ENCODE data around the gene EPS15.
A peak's percentile ranks its signal among the peaks of the same experiment; 100 is the strongest.

The EPS15 gene

GRCh38 chr1:51305371-51305823 lies 213.7 kb downstream of the EPS15 start:
- ChIA-PET CTCF (interaction anchor here (0.7 to 1.2 kb wide), 3 partner anchors 8 to 117 kb away, joined by 3 to 5 read pairs (median 3); no protein-coding TSS in a partner anchor), POLR2A (interaction anchor here (1.1 to 1.3 kb wide), 2 partner anchors 12 to 69 kb away, joined by 3 to 4 read pairs; partner anchors contain the start of gene RNF11)
- no peaks in the 10 kb centered on the region for H3K4me1 ChIP-seq (ENCODE audit: control insufficient read depth, insufficient read depth, low read length)
- no peak overlapping the region for H3K4me3 ChIP-seq (ENCODE audit: low read depth, low read length)
- H3K36me3 ChIP-seq (ENCODE audit: control insufficient read depth in 2 of 2, insufficient read depth in 1 of 2, low read length in 2 of 2): peaks cover 0 to 39% of the 10 kb centered on the region in 2 experiments; a peak in 1 of 3 replicates
- TF ChIP-seq ZFP37 (tag by site-specific recombination; IDR thresholded peaks at IDR 0.05) (no peak), PRDM1 (tag by site-specific recombination; IDR thresholded peaks at IDR 0.05) (no peak), ZBTB6 (tag by site-specific recombination; IDR thresholded peaks at IDR 0.05) (peak; percentile 59; the same call in 1 of the 2 replicates), ZFP3 (tag by site-specific recombination; IDR thresholded peaks at IDR 0.05; ENCODE audit: low read depth) (peak; percentile 45; the same call in 1 of the 2 replicates)
- no peak overlapping the region for H3K27ac ChIP-seq (ENCODE audit: extremely low read depth, low read depth, low read length)
- no peaks in the 10 kb centered on the region for H3K9me3 ChIP-seq (ENCODE audit: control insufficient read depth, insufficient read depth, low read depth, low read length)

GRCh38 chr1:51304360-51304759 lies 214.7 kb downstream of the EPS15 start:
- ChIA-PET POLR2A (interaction anchor here (1.3 kb wide), 1 partner anchor 13 kb away, joined by 3 read pairs; no protein-coding TSS in a partner anchor), CTCF (interaction anchor here (0.9 kb wide), 1 partner anchor 8 kb away, joined by 3 read pairs; no protein-coding TSS in a partner anchor)
- Histone ChIP-seq H3K4me3 (ENCODE audit: low read depth, low read length) (no peak overlapping the region), H3K9me3 (ENCODE audit: control insufficient read depth, insufficient read depth, low read depth, low read length) (no peaks in the 10 kb centered on the region), H3K36me3 (ENCODE audit: control insufficient read depth in 2 of 2, insufficient read depth in 1 of 2, low read length in 2 of 2) (peaks cover 0 to 40% of the 10 kb centered on the region in 2 experiments; a peak in 1 of 3 replicates), H3K27ac (ENCODE audit: extremely low read depth, low read depth, low read length) (no peak overlapping the region), H3K4me1 (ENCODE audit: control insufficient read depth, insufficient read depth, low read length) (no peaks in the 10 kb centered on the region)
- TF ChIP-seq ZFHX2 (tag by site-specific recombination; conservative IDR thresholded peaks at IDR 0.05) (no peak), GLIS1 (tag by site-specific recombination; IDR thresholded peaks at IDR 0.05) (no peak), ZNF391 (tag by site-specific recombination; IDR thresholded peaks at IDR 0.05; ENCODE audit: borderline replicate concordance, low read depth) (no peak), ZNF423 (tag by site-specific recombination; IDR thresholded peaks at IDR 0.05) (no peak), ZNF658 (tag by site-specific recombination; IDR thresholded peaks at IDR 0.05) (no peak), ZNF311 (tag by site-specific recombination; IDR thresholded peaks at IDR 0.05; ENCODE audit: borderline replicate concordance) (no peak), KLF7 (tag by site-specific recombination; IDR thresholded peaks at IDR 0.05; ENCODE audit: borderline replicate concordance) (no peak), OSR2 (tag by site-specific recombination; IDR thresholded peaks at IDR 0.05) (no peak), ZNF639 (tag by site-specific recombination; IDR thresholded peaks at IDR 0.05) (no peak), ZNF555 (tag by site-specific recombination; conservative IDR thresholded peaks at IDR 0.05) (no peak), ZNF221 (tag by site-specific recombination; IDR thresholded peaks at IDR 0.05; ENCODE audit: borderline replicate concordance) (no peak), ZNF114 (tag by site-specific recombination; IDR thresholded peaks at IDR 0.05) (no peak), ZBTB48 (tag by site-specific recombination; IDR thresholded peaks at IDR 0.05) (no peak), HOXC10 (CRISPR knock-in tag; IDR thresholded peaks at IDR 0.05) (no peak), ZNF792 (tag by site-specific recombination; IDR thresholded peaks at IDR 0.05) (no peak), ZNF701 (tag by site-specific recombination; IDR thresholded peaks at IDR 0.05) (no peak), REST (tag by site-specific recombination; IDR thresholded peaks at IDR 0.05) (no peak), ZFP3 (tag by site-specific recombination; IDR thresholded peaks at IDR 0.05; ENCODE audit: low read depth) (no peak), ZNF266 (tag by site-specific recombination; IDR thresholded peaks at IDR 0.05; ENCODE audit: low read depth) (no peak), ZSCAN16 (tag by site-specific recombination; IDR thresholded peaks at IDR 0.05) (no peak)
